ENCODE measurements around the gene MRPL46. TPM values are rescaled to one million over a fixed set of nuclear protein-coding genes. Genes with fewer than 3 reads are reported as not detected.
"Not testable (repeated sequence)": the region's sequence is repeated elsewhere in the genome, so short reads cannot be mapped to it uniquely, and the experiment has no call there.

The MRPL46 gene
- polyA plus RNA-seq, 1 donor = 22.2 TPM

DNA sequence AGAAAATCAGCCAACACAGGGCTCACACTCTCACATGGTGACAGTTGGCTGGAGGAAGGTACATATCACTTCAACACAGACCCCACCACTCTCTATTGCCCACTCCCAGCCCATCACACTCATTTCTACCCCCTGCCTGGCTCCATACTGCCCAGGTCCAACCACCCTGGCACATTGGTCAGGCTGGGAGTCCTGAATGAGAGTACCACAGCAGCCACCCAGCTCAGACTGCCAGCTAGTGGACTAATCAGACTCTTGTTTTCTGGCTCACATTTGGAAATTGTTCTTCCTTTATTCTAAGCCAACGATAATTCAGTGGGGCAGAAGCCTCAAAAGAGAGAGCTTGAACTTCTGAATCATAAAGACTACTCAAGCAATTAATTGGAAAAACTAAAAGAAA lies 20.0 kb downstream of the MRPL46 start:
- no peak for DNase-seq (ENCODE audit: low read depth)

DNA sequence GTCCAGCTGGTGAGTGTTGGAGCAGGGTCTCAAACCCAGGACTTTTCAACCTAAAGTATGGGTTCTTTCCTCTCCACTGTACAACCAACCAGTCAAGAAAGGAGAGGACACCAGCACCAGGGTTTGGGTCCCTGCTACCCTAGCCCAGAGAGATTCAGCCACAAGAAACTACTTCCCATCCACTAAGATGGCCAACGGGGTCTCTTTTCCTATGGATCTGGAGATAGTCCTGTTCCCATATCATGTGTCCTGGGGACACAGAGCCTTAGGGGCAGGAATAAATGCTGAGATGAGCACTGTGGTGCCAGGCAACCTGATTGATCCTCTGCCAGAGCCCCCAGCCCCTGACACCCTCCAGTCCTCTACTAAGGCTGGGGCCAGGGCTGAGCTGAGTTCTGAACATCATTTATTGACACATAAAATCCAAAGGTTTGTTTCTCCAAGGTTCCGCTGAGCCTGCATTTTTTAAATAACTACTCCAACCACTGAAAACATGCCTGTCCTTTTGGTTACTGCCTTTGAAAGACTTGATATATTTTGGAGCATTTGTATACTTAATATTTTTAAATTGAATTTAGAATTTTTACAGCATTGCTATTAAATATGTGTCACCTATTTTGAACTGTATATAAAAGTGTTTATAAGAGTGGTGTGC lies 26.0 kb downstream of the MRPL46 start:
- no peak for DNase-seq (ENCODE audit: low read depth)

DNA sequence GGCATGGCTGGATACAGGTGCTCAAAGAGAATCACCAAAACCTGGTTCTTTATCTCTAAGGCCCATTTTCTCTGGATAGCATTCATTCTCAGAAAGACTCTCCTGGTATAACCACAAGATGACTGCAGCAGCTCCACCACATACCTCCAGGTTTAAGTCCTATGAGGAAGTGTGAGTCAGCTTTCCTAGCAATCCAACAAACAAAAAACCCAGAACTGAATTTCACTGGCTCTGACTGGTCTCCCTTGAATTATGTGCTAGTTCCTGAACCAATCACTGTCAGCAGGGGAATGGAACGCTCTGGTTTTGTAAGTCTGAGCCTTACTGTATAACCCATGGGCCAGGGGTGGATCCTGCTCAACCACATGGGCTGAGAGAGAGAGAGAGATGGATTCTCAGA lies 27.2 kb downstream of the MRPL46 start:
- no peak for DNase-seq (ENCODE audit: low read depth)

- no peak for DNase-seq (ENCODE audit: low read depth)
Observed at GRCh38 chr15:88438181-88438580, 29.0 kb downstream of the MRPL46 start.

GRCh38 chr15:88434106-88434505 lies 33.1 kb downstream of the MRPL46 start:
- DNase-seq (ENCODE audit: low read depth) = not testable (repeated sequence)

DNA sequence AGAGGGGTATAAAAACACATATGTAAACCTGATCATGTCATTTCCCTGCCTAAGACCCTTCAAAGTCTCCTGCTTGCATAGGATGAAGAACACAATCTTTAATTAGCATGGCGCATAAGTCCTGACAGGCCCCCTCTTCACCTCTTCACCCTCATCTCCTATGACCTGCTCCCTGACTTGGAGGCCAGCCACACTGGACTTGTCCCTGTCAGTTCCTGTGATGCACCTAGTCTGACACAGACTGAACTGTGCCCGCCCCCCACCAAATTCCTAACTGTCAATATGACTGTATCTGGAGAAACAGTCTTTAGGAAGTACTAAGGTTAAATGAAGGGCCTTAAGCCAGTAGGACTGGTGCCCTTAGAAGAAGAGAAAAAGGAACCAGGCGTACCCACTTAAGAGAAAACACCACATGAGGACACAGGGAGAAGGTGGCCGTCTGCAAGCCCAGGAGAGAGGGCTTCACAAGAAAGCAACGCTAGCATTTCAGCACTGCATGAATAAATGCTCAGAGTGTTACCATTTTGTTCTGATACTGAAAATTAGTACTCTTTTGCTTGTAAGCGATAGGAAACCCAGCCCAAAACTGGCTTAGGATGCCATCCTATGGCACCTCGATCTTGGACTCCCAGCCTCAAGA lies 34.0 kb downstream of the MRPL46 start:
- no peak for DNase-seq (ENCODE audit: low read depth)

DNA sequence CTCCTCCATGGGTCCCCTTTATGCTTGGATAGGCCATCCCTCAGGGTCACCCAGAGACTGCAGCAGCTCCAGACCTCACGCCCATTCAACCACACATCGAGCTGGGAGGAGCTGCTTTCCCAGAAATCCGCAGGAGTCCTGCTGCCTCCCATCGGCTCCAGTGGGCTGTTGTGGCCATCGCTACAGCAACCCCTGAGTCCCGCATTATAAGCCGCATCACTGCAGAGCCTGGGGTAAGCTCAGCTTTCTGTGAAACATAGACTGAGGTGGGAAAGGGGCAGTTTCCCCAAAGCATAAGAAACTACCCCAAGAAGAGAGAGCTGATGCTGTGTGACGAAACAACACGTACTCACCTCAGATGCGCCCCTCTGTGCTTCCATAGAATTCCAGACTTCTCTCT lies 35.7 kb downstream of the MRPL46 start:
- no peak for DNase-seq (ENCODE audit: low read depth)

DNA sequence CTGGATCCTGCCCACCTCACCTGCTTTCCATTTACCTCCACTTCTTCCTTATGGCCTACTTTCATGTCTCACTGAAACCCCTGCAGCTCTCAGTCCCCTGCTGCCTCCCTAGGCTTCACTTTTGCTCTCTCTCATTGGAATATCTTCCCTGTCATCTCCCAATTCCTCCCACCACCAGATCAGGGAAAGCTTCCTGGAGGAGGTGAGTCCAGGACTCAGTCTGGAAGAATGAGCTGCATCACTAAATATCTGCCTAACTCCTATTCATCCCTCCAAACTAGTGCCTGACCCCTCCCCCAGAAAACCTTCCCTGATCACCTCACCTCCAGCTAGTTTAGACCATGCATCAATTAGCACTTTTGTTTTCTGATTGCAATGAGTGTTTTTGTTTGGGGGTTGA lies 37.1 kb downstream of the MRPL46 start:
- no peak for DNase-seq (ENCODE audit: low read depth)

GRCh38 chr15:88428805-88429605 lies 38.2 kb downstream of the MRPL46 start:
- DNase-seq (ENCODE audit: low read depth) = no peak

DNA sequence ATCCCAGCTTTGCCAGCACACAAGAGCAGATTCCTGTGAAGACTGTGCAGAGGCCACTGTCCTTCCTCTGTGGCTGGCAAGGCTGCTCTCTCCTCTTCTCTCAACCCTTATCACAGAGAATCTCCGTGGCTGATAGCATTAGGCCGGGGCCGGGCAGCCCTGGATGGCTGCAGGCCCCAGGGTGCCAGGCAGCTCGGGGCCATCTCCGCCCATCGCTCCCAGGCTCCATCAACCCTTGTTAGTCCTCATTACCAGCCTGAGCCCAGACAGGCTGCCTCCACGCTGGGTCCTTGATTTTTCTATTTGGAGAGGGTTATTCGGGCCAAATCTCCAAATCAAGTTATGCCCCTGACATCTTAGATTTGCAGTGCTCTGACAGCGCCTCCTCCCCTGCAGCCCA lies 39.1 kb downstream of the MRPL46 start:
- no peak for DNase-seq (ENCODE audit: low read depth)

DNA sequence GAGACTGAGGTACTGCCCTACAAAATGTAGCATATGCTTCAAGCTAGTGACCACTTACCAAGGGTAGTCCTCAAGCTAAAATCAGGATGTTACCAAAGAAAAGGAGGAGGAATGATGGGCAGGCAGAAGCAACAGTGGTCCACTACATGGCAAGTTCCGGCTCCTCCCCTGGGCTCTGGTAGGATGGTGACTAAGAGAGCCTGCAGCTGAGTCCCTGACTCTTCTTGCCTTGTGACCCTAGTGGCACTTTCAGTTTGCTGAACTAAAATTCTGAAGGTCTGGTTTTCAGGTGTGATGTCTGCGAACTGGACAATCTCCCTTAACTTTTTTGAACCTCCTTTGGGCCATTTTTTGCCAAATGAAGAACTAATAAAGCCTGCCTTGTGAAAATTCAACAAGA lies 40.9 kb downstream of the MRPL46 start:
- DNase-seq (ENCODE audit: low read depth) = no peak

GRCh38 chr15:88423331-88423730 lies 43.9 kb downstream of the MRPL46 start:
- no peak for DNase-seq (ENCODE audit: low read depth)

GRCh38 chr15:88419830-88420229 lies 47.4 kb downstream of the MRPL46 start:
- DNase-seq (ENCODE audit: low read depth) = no peak

Other genes starting within 250 kb of the MRPL46 start
- gene NTRK3, start 210.6 kb downstream of the MRPL46 start, polyA plus RNA-seq (ENCODE audit: insufficient read length) = 2.6 TPM
- gene MRPS11, start 320 bp upstream of the MRPL46 start, polyA plus RNA-seq (ENCODE audit: insufficient read length) = 42.7 TPM
- gene DET1, start 79.3 kb upstream of the MRPL46 start, polyA plus RNA-seq (ENCODE audit: insufficient read length) = 8.7 TPM
- gene AEN, start 154.0 kb upstream of the MRPL46 start, polyA plus RNA-seq (ENCODE audit: insufficient read length) = 4.9 TPM
- gene ISG20, start 171.6 kb upstream of the MRPL46 start, polyA plus RNA-seq (ENCODE audit: insufficient read length) = 0.62 TPM

All from forelimb muscle (tissue), 1 donor.